ENCODE data around the gene DNAJC22. TPM values are rescaled to one million over a fixed set of nuclear protein-coding genes. Genes with fewer than 3 reads are reported as not detected.

Gene DNAJC22
- total RNA-seq, 2 donors from 2014 or later, result 7.3 to 10.9 TPM

DNA sequence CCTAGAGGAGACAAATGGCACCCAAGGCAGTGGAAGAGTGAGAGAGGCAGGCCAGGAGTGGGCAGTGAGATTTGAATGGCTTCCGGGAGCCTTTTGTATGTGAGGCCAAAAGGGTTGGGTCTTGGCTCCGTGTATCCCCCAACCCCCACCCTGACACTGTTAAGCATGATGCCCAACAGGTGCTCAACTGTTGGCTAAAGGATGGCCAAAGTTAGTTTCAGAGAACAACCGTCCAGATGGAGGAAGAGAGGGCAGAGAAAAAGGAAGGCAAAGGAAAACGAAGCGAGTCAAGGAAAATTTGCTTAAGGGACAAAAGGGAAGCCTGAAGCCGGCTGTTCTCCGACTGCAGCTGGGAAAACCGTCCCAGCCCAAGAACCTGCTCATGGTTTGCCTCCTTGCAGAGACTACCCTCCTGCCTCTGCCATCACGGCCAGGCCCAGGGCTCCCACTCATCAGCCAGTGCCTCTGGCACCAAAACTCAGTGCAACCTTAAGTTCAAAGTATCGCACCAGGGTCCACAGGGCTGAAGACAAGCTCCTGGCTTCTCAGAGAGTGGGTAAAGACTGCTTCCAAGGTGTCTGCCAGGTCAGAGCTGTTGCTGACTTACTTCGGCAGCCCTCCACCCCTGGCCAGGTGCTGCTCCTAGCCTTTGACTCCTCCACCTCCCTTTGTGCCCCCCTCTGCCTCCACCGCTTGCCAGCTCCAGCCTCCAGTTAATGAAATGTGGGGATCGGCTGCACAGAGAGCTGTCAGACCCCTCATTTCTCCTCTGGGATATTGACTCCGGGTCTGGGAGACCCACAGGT, 5.5 kb upstream of the DNAJC22 start:
- TF ChIP-seq POLR2A (IDR thresholded peaks at IDR 0.05), result no peak
- TF ChIP-seq, protein P1, sequence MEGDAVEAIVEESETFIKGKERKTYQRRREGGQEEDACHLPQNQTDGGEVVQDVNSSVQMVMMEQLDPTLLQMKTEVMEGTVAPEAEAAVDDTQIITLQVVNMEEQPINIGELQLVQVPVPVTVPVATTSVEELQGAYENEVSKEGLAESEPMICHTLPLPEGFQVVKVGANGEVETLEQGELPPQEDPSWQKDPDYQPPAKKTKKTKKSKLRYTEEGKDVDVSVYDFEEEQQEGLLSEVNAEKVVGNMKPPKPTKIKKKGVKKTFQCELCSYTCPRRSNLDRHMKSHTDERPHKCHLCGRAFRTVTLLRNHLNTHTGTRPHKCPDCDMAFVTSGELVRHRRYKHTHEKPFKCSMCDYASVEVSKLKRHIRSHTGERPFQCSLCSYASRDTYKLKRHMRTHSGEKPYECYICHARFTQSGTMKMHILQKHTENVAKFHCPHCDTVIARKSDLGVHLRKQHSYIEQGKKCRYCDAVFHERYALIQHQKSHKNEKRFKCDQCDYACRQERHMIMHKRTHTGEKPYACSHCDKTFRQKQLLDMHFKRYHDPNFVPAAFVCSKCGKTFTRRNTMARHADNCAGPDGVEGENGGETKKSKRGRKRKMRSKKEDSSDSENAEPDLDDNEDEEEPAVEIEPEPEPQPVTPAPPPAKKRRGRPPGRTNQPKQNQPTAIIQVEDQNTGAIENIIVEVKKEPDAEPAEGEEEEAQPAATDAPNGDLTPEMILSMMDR (IDR thresholded peaks at IDR 0.05), result no peak
- ATAC-seq (no peak), DNase-seq (no peak)
- intact Hi-C loops (cut with DNase I), result no loop called here
- H3K27ac ChIP-seq, result no peak overlapping the region
- H3K36me3 ChIP-seq (replicated peaks in 1 of 2; ENCODE audit: insufficient read depth in 1 of 2, low read depth in 2 of 2), result no peaks in the 10 kb centered on the region
- peaks cover 2 to 12% of the 10 kb centered on the region in 2 donors for H3K27me3 ChIP-seq
- 64 to 71% methylated on average over 12 to 14 of the region's 14 CpGs for WGBS, 2 donors
- no peaks in the 10 kb centered on the region for H3K9me3 ChIP-seq
- H3K4me1 ChIP-seq, result peaks cover 53% of the 10 kb centered on the region
- no peak overlapping the region for H3K4me3 ChIP-seq

DNA sequence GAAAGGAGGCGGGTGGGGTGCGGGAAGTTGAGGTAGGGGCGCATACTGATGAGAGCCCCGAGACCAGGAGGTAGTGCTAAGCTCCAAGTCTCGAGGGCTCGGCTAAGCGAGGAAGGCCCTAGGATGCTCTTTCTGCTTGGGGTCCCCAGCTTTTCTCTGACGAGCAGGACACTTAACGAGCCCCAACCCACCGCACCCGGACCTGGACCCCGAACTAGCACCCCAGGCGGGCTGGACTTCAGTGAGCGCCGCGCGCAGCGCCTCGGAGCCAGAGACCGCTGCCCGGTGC, 5.0 kb upstream of the DNAJC22 start:
- ATAC-seq, result no peak
- Histone ChIP-seq H3K27ac (no peak overlapping the region), H3K9me3 (no peaks in the 10 kb centered on the region), H3K36me3 (replicated peaks in 1 of 2; ENCODE audit: insufficient read depth in 1 of 2, low read depth in 2 of 2) (no peaks in the 10 kb centered on the region), H3K27me3 (peaks cover 0 to 12% of the 10 kb centered on the region in 2 donors), H3K4me1 (peaks cover 53% of the 10 kb centered on the region), H3K4me3 (no peak overlapping the region)
- 49 to 68% methylated on average over 19 to 21 of the region's 21 CpGs for WGBS, 2 donors
- intact Hi-C loops (cut with DNase I), result no loop called here
- TF ChIP-seq POLR2A (IDR thresholded peaks at IDR 0.05), result no peak
- TF ChIP-seq, protein P1 (IDR thresholded peaks at IDR 0.05), result no peak
- DNase-seq, result no peak

DNA sequence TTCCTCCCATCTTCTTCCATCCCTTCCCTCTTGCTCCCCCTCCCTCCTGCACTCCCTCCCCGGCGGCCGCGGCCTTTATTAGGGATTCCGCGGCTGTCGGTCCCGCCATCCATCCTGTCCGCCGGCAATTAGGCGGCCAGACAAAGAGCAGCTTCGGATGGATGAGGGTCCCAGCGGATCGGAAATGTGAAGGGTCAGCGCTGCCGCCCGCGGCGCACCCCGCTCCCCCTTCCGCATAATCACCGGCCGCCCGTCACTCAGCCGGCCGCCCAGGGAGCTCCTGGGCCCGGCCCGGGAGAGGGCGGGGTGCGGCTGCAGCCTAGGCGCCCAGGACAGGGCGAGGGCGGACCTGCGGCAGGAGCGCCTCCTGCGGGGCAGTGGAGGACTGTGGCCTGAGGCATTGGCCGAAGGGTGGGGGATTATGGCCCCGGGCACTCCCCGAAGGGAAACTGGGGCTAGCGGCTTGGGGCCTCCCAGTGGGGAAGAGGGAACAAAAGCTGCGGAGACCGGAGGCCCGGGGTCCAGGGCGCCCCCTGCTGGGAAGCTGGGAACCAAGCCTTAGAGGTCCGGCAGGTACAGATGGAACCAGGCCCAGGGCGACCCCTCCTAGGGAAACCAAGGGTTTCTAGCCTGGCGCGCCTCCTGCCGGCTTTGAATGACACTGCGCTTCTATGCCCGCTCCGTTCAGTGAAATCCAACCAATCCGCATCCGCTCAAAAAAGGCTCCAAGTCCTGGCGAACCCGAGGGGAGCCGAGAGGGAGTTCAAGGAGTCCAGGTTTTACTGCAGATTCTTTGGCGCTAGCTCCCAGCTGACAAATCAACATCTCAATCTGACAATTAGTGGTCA, 4.4 kb upstream of the DNAJC22 start:
- H3K27ac ChIP-seq, result no peak overlapping the region

DNA sequence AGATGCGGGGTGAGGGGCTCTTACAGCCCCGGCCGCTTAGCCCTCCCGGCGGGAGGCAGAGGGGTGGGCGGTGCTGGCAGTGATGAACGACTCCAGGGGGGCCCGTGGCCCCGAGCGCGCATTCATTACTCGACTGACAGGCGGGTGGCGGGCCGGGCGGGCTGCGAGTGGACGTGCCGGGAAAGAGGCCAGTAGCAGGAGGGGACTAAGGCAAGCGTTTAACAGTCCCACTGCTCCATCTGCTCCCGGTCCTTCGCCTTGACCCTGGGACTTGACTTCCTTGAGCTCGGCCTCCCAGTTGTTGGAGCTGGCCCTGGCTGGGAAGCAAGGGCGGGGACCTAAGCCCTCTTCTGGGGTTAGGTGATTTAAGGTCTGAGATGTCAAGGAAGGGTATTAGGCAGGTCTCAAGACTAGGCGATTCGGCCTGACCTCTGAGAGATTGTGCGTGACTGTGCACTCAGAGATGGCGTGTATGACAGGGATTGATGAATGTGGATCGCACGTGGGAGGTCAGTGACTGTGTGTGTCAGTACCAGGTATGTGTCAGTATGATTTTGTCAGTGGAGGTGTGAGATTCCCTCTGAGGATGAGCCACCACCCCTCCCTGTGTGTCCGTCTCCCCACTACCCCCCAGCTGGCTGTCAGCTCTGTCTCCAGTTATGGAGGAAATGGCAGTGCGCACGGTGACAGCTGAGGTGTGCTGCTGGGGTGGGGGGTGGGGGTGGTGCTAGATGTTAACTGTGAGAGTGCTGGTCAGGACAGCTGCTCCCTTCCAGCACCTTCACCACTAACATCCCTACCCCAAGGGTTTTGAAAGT, 3.6 kb upstream of the DNAJC22 start:
- DNase-seq (peak in 2 of 4 donors; percentile 15 to 29), ATAC-seq (no peak)
- Histone ChIP-seq H3K9me3 (no peaks in the 10 kb centered on the region), H3K4me1 (peaks cover 60% of the 10 kb centered on the region), H3K27ac (no peak overlapping the region), H3K36me3 (replicated peaks in 1 of 2; ENCODE audit: insufficient read depth in 1 of 2, low read depth in 2 of 2) (no peaks in the 10 kb centered on the region), H3K4me3 (no peak overlapping the region), H3K27me3 (peaks cover 0 to 14% of the 10 kb centered on the region in 2 donors)
- intact Hi-C loops (cut with DNase I), result no loop called here
- no peak for TF ChIP-seq POLR2A (IDR thresholded peaks at IDR 0.05)
- TF ChIP-seq, protein P1 (IDR thresholded peaks at IDR 0.05), result no peak
- 3 to 16% methylated on average over 8 to 33 of the region's 33 CpGs for WGBS, 2 donors

More for the DNA sequence above, 4.4 kb upstream of the DNAJC22 start:
- intact Hi-C loops (cut with DNase I), result no loop called here
- Histone ChIP-seq H3K4me3 (no peak overlapping the region), H3K36me3 (replicated peaks in 1 of 2; ENCODE audit: insufficient read depth in 1 of 2, low read depth in 2 of 2) (no peaks in the 10 kb centered on the region), H3K9me3 (no peaks in the 10 kb centered on the region), H3K4me1 (peaks cover 53% of the 10 kb centered on the region), H3K27me3 (peaks cover 0 to 14% of the 10 kb centered on the region in 2 donors)
- TF ChIP-seq, protein P1 (IDR thresholded peaks at IDR 0.05), result peak; percentile 61 to 79 (median 68)
- TF ChIP-seq POLR2A (IDR thresholded peaks at IDR 0.05), result no peak
- ATAC-seq (peak; percentile 60), DNase-seq (peak; percentile 67 to 82 (median 76))
- 15 to 24% methylated on average over 34 to 58 of the region's 58 CpGs for WGBS, 2 donors
